GM19035 (cell line): ENCODE data around the gene GNB4.

ENCODE experiments used
- ATAC-seq: cut with Tn5 transposase; IDR thresholded peaks from one replicate; pipeline ENCODE4 v1.9.1; 2021; ENCODE audit not compliant: unreplicated experiment

GNB4 gene

GRCh38 chr3:179369621-179370020 lies 81.6 kb downstream of the GNB4 start:
- ATAC-seq: no peak

- no peak for ATAC-seq
Observed at GRCh38 chr3:179363332-179363731, 87.9 kb downstream of the GNB4 start.

- ATAC-seq: no peak
Observed at GRCh38 chr3:179355996-179356395, 95.3 kb downstream of the GNB4 start.

GRCh38 chr3:179348325-179349013 lies 102.8 kb downstream of the GNB4 start:
- peak; percentile 67 for ATAC-seq

GRCh38 chr3:179347345-179348194 lies 103.7 kb downstream of the GNB4 start, which contains the start of gene MFN1:
TSS of gene MFN1 (plus strand) at chr3:179347709. CDS start at chr3:179348852, 1,143 bp downstream.
- peak; percentile 94 for ATAC-seq
